Neural progenitor cell (in vitro differentiated cells): ENCODE measurements around the gene DSE. TPM values are rescaled to one million over a fixed set of nuclear protein-coding genes. Genes with fewer than 3 reads are reported as not detected.

Experiments used
- DNase-seq: peaks from one replicate; pipeline ENCODE4 v3.0.0-alpha.2; 2016; ENCODE audit warnings: low spot score
- H2AFZ ChIP-seq: fragments of 200-600 bp; sonication (generic); replicated peaks from 2 replicates; pipeline ENCODE4 v1.6.1; 2016; ENCODE audit warnings: antibody characterized with exemption
- H3F3A ChIP-seq: fragments of 200-600 bp; sonication (generic); 2 replicates; pipeline ENCODE4 v1.6.1; 2016; ENCODE audit warnings: antibody characterized with exemption, low read depth
- H3K27ac ChIP-seq: fragments of 200-600 bp; sonication (generic); 2 replicates; pipeline ENCODE4 v1.5.1; 2016; ENCODE audit warnings: mild to moderate bottlenecking
- H3K27me3 ChIP-seq: fragments of 200-600 bp; sonication (generic); 2 replicates; pipeline ENCODE4 v1.6.1; 2016; ENCODE audit warnings: mild to moderate bottlenecking, moderate library complexity
- H3K36me3 ChIP-seq: fragments of 200-600 bp; sonication (generic); 2 replicates; pipeline ENCODE4 v1.5.1; 2016
- H3K4me1 ChIP-seq: fragments of 200-600 bp; sonication (generic); 2 replicates; pipeline ENCODE4 v1.6.1; 2016; ENCODE audit warnings: mixed run types
- H3K4me2 ChIP-seq: fragments of 200-600 bp; sonication (generic); 2 replicates; pipeline ENCODE4 v1.6.1; 2016
- H3K4me3 ChIP-seq: fragments of 200-600 bp; sonication (generic); 2 replicates; pipeline ENCODE4 v1.5.1; 2016
- H3K79me2 ChIP-seq: fragments of 200-600 bp; sonication (generic); 2 replicates; pipeline ENCODE4 v1.6.1; 2016; ENCODE audit warnings: low read depth
- H3K9ac ChIP-seq: fragments of 200-600 bp; sonication (generic); 2 replicates; pipeline ENCODE4 v1.6.1; 2016
- H3K9me3 ChIP-seq: fragments of 200-600 bp; sonication (generic); 2 replicates; pipeline ENCODE4 v1.5.1; 2016; ENCODE audit warnings: low read depth
- H4K20me1 ChIP-seq: fragments of 200-600 bp; sonication (generic); 2 replicates; pipeline ENCODE4 v1.6.1; 2016; ENCODE audit warnings: low read depth
- H3K27ac Mint-ChIP-seq: 3 replicates; pipeline ENCODE4 v1.8.0; 2021; ENCODE audit warnings: mixed read lengths
- H3K27me3 Mint-ChIP-seq: 2 replicates; pipeline ENCODE4 v1.8.0; 2022; ENCODE audit warnings: low read depth, mild to moderate bottlenecking, inconsistent platforms, moderate library complexity, mixed read lengths; ENCODE audit not compliant: insufficient read depth
- H3K36me3 Mint-ChIP-seq: 3 replicates; pipeline ENCODE4 v1.8.0; 2021; ENCODE audit warnings: mixed read lengths
- H3K4me1 Mint-ChIP-seq: 3 replicates; pipeline ENCODE4 v1.8.0; 2021; ENCODE audit warnings: mixed read lengths
- H3K4me3 Mint-ChIP-seq: 3 replicates; pipeline ENCODE4 v1.8.0; 2021; ENCODE audit warnings: mild to moderate bottlenecking, moderate library complexity, mixed read lengths
- H3K9me3 Mint-ChIP-seq: 3 replicates; pipeline ENCODE4 v1.8.0; 2020; ENCODE audit warnings: mixed read lengths
- EZH2 ChIP-seq: fragments of 200-600 bp; sonication (generic); IDR thresholded peaks from 2 replicates; pipeline ENCODE4 v1.6.1; 2017; ENCODE audit warnings: antibody characterized with exemption, mild to moderate bottlenecking, moderate library complexity
- EZH2phosphoT487 ChIP-seq: fragments of 200-600 bp; sonication (generic); IDR thresholded peaks from 2 replicates; pipeline ENCODE4 v1.6.1; 2017; ENCODE audit warnings: antibody characterized with exemption
- total RNA-seq: library from RNA; depleted of rRNA; stranded (reverse); fragments of >200 nt; gene quantifications from 2 replicates; pipeline ENCODE4 v1.2.3, GENCODE V29; 2015; ENCODE audit warnings: low replicate concordance
- TF ChIP-seq, protein P1 (sequence below): fragments of 200-600 bp; sonication (generic); IDR thresholded peaks from 2 replicates; pipeline ENCODE4 v1.5.1; 2017; ENCODE audit warnings: antibody characterized with exemption, mild to moderate bottlenecking

The DSE gene
- total RNA-seq, 1 donor from 2014 or later: 43.7 TPM

DNA sequence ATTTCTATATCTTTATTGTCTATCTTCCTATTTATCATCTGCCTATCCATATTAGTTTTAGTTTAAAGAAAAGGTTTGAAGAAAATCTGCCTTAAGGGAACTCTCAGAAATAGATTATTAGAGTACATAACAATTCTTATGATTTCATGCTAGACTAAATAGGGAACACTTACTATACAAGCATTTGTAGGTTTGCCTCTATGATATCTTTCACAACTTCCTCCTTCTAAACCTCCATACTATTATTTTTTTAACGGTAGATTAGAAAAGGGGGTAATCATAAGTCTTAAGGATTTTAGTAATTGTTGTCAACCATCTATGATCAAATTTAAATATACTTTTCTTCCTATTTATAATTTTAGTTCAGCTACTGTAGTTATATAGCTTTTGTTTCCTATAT is 11.6 kb upstream of the DSE start:
- no peak overlapping the region for H3K4me2 ChIP-seq
- no peaks in the 10 kb centered on the region for H3K36me3 ChIP-seq
- H3K9me3 ChIP-seq: no peaks in the 10 kb centered on the region
- no peak overlapping the region for H2AFZ ChIP-seq
- no peak for TF ChIP-seq EZH2phosphoT487
- TF ChIP-seq, protein P1, sequence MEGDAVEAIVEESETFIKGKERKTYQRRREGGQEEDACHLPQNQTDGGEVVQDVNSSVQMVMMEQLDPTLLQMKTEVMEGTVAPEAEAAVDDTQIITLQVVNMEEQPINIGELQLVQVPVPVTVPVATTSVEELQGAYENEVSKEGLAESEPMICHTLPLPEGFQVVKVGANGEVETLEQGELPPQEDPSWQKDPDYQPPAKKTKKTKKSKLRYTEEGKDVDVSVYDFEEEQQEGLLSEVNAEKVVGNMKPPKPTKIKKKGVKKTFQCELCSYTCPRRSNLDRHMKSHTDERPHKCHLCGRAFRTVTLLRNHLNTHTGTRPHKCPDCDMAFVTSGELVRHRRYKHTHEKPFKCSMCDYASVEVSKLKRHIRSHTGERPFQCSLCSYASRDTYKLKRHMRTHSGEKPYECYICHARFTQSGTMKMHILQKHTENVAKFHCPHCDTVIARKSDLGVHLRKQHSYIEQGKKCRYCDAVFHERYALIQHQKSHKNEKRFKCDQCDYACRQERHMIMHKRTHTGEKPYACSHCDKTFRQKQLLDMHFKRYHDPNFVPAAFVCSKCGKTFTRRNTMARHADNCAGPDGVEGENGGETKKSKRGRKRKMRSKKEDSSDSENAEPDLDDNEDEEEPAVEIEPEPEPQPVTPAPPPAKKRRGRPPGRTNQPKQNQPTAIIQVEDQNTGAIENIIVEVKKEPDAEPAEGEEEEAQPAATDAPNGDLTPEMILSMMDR: no peak
- TF ChIP-seq EZH2: no peak
- Mint-ChIP-seq H3K9me3 (no peaks in the 10 kb centered on the region), H3K4me3 (no peak overlapping the region), H3K27me3 (no peaks in the 10 kb centered on the region), H3K4me1 (no peaks in the 10 kb centered on the region), H3K27ac (no peak overlapping the region), H3K36me3 (no peaks in the 10 kb centered on the region)
- H3K27me3 ChIP-seq: no peaks in the 10 kb centered on the region
- H4K20me1 ChIP-seq: no peaks in the 10 kb centered on the region
- H3K9ac ChIP-seq: no peak overlapping the region
- H3K4me3 ChIP-seq: no peak overlapping the region
- no peaks in the 10 kb centered on the region for H3K79me2 ChIP-seq
- no peak overlapping the region for H3K27ac ChIP-seq
- no peak for DNase-seq
- H3F3A ChIP-seq: no peaks in the 10 kb centered on the region
- no peaks in the 10 kb centered on the region for H3K4me1 ChIP-seq

DNA sequence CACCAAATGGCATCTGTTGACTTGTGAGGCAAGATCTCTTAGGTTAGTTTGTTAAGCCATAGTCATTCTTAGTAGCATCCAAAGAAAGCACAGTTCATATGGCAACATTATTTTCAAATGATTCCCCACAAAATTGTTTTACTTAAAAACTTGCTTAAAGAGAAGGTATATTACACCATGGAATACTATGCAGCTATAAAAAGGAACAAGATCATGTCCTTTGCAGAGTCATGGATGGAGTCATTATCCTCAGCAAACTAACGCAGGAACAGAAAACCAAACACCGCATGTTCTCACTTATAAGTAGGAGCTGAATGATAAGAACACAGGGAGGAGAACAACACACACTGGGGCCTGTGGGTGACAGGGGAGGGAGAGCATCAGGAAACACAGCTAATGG is 10.9 kb upstream of the DSE start:
- Mint-ChIP-seq H3K4me1 (no peaks in the 10 kb centered on the region), H3K4me3 (no peak overlapping the region), H3K9me3 (no peaks in the 10 kb centered on the region), H3K27ac (no peak overlapping the region), H3K36me3 (no peaks in the 10 kb centered on the region), H3K27me3 (no peaks in the 10 kb centered on the region)
- Histone ChIP-seq H3K4me1 (no peaks in the 10 kb centered on the region), H3K9ac (no peak overlapping the region), H3K27me3 (no peaks in the 10 kb centered on the region), H3K4me2 (no peak overlapping the region), H2AFZ (no peak overlapping the region), H3K9me3 (no peaks in the 10 kb centered on the region), H3K27ac (no peak overlapping the region), H3K36me3 (no peaks in the 10 kb centered on the region), H3K79me2 (no peaks in the 10 kb centered on the region), H4K20me1 (no peaks in the 10 kb centered on the region), H3F3A (no peaks in the 10 kb centered on the region), H3K4me3 (no peak overlapping the region)
- TF ChIP-seq EZH2phosphoT487: no peak
- TF ChIP-seq EZH2: no peak
- TF ChIP-seq, protein P1: no peak
- no peak for DNase-seq

DNA sequence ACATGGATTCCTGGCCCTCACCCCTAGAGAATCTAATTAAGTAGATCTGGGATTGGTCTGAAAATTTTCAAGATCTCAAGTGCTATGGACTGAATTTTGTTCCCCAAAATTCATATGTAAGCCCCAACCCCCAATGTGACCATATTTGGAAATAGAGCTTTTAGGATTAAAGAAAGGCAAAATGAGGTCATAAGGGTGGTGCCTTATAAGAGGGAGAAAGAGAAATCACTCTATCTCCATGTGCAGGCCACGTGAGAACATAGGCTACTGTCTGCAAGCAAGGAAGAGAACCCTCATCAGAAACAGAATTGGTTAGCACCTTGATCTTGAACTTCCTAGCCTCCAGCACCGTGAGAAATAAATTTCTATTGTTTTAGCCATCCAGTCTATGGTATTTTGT is 8.5 kb upstream of the DSE start:
- H3F3A ChIP-seq: no peaks in the 10 kb centered on the region
- H3K27me3 Mint-ChIP-seq: no peaks in the 10 kb centered on the region
- no peaks in the 10 kb centered on the region for H4K20me1 ChIP-seq
- TF ChIP-seq EZH2phosphoT487 (no peak), EZH2 (no peak)
- TF ChIP-seq, protein P1: no peak
- H3K27me3 ChIP-seq: no peaks in the 10 kb centered on the region
- H3K4me3 ChIP-seq: no peak overlapping the region
- H3K36me3 Mint-ChIP-seq: no peaks in the 10 kb centered on the region
- no peak for DNase-seq
- no peak overlapping the region for H3K4me3 Mint-ChIP-seq
- H3K79me2 ChIP-seq: no peaks in the 10 kb centered on the region
- no peaks in the 10 kb centered on the region for H3K9me3 ChIP-seq
- no peaks in the 10 kb centered on the region for H3K4me1 ChIP-seq
- H3K27ac ChIP-seq: no peak overlapping the region
- H3K36me3 ChIP-seq: no peaks in the 10 kb centered on the region
- H2AFZ ChIP-seq: no peak overlapping the region
- no peaks in the 10 kb centered on the region for H3K4me1 Mint-ChIP-seq
- H3K9ac ChIP-seq: no peak overlapping the region
- no peaks in the 10 kb centered on the region for H3K9me3 Mint-ChIP-seq
- H3K27ac Mint-ChIP-seq: no peak overlapping the region
- H3K4me2 ChIP-seq: no peak overlapping the region

DNA sequence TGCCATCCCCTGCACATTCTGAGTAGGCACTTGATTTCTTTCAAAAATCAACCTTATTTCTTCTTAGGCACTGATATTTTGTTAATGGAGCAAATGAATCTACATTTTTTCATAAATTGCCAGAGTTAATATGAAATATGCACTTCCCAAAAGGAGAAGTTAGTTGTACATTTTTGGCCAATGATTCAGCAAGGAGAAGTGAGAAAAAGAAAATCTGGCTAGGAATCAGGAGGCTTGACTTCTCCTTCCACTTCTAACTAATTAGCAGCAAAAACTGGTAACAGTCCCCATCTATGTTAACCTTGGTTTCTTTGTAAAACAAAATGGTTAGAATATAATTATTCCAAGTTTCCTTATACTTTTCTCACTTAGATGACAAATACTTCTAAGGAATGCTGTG is 7.0 kb upstream of the DSE start:
- Histone ChIP-seq H3K9ac (no peak overlapping the region), H3K27ac (no peak overlapping the region), H3K4me3 (no peak overlapping the region), H3K36me3 (no peaks in the 10 kb centered on the region), H2AFZ (no peak overlapping the region), H3K4me2 (no peak overlapping the region), H3K9me3 (no peaks in the 10 kb centered on the region), H3F3A (no peaks in the 10 kb centered on the region), H3K79me2 (no peaks in the 10 kb centered on the region), H4K20me1 (no peaks in the 10 kb centered on the region), H3K4me1 (no peaks in the 10 kb centered on the region), H3K27me3 (no peaks in the 10 kb centered on the region)
- no peak for DNase-seq
- Mint-ChIP-seq H3K4me1 (no peaks in the 10 kb centered on the region), H3K36me3 (no peaks in the 10 kb centered on the region), H3K27me3 (no peaks in the 10 kb centered on the region), H3K4me3 (no peak overlapping the region), H3K9me3 (no peaks in the 10 kb centered on the region), H3K27ac (no peak overlapping the region)
- no peak for TF ChIP-seq EZH2phosphoT487
- TF ChIP-seq, protein P1: no peak
- TF ChIP-seq EZH2: no peak
